Trophoblast cell (in vitro differentiated cells and primary cell): ENCODE results near the gene IGFBPL1.

Experiments
- DNase-seq, 2 donors: peaks; one replicate each; pipeline ENCODE4 v3.0.0-alpha.2; 2016
- H2AFZ ChIP-seq: 2 replicates; pipeline ENCODE4 v1.6.1; 2013; ENCODE audit warnings: low read length, moderate library complexity, mild to moderate bottlenecking; ENCODE audit not compliant: insufficient read depth, poor library complexity
- H2AK5ac ChIP-seq: 2 replicates; pipeline ENCODE4 v1.6.1; 2013; ENCODE audit warnings: mild to moderate bottlenecking, low read length
- H2BK120ac ChIP-seq: 2 replicates; pipeline ENCODE4 v1.6.1; 2013; ENCODE audit warnings: low read length, mild to moderate bottlenecking, moderate library complexity; ENCODE audit not compliant: insufficient read depth, poor library complexity
- H2BK12ac ChIP-seq: 2 replicates; pipeline ENCODE4 v1.6.1; 2013; ENCODE audit warnings: mild to moderate bottlenecking, low read length, moderate library complexity
- H2BK5ac ChIP-seq: 2 replicates; pipeline ENCODE4 v1.6.1; 2013; ENCODE audit warnings: low read length, low read depth, moderate library complexity, mild to moderate bottlenecking; ENCODE audit not compliant: poor library complexity
- H3K14ac ChIP-seq: 2 replicates; pipeline ENCODE4 v1.6.1; 2013; ENCODE audit warnings: mild to moderate bottlenecking, low read length
- H3K18ac ChIP-seq: 2 replicates; pipeline ENCODE4 v1.6.1; 2013; ENCODE audit warnings: mild to moderate bottlenecking, low read length
- H3K23ac ChIP-seq: 2 replicates; pipeline ENCODE4 v1.6.1; 2013; ENCODE audit warnings: low read length
- H3K27ac ChIP-seq: 2 replicates; pipeline ENCODE4 v1.5.1; 2013; ENCODE audit warnings: low read depth, mild to moderate bottlenecking, inconsistent platforms, low read length, moderate library complexity
- H3K27me3 ChIP-seq: 2 replicates; pipeline ENCODE4 v1.6.1; 2013; ENCODE audit warnings: inconsistent platforms, mild to moderate bottlenecking, low read length, moderate library complexity; ENCODE audit not compliant: insufficient read depth
- H3K36me3 ChIP-seq, 2 experiments: 1 replicate in 1 of 2; 2 replicates in 1 of 2; pipeline ENCODE4 v1.6.1; 2013; ENCODE audit warnings: low read length in 2 of 2, mild to moderate bottlenecking in 2 of 2, moderate library complexity in 1 of 2; ENCODE audit not compliant: insufficient read depth in 2 of 2, control insufficient read depth in 1 of 2
- H3K4ac ChIP-seq: 2 replicates; pipeline ENCODE4 v1.6.1; 2013; ENCODE audit warnings: low read depth, mild to moderate bottlenecking, low read length, moderate library complexity
- H3K4me1 ChIP-seq, 2 experiments: 1 replicate in 1 of 2; 2 replicates in 1 of 2; pipeline ENCODE4 v1.6.1; 2013; ENCODE audit warnings: low read length in 2 of 2, mild to moderate bottlenecking in 2 of 2, moderate library complexity in 1 of 2; ENCODE audit not compliant: insufficient read depth in 2 of 2, control insufficient read depth in 1 of 2
- H3K4me2 ChIP-seq: 2 replicates; pipeline ENCODE4 v1.6.1; 2013; ENCODE audit warnings: inconsistent platforms, mild to moderate bottlenecking, low read length, moderate library complexity
- H3K4me3 ChIP-seq: 2 replicates; pipeline ENCODE4 v1.5.1; 2013; ENCODE audit warnings: mild to moderate bottlenecking, low read depth, low read length, inconsistent platforms
- H3K79me1 ChIP-seq: one replicate; pipeline ENCODE4 v1.6.1; 2013; ENCODE audit warnings: low read length
- H3K79me2 ChIP-seq: 2 replicates; pipeline ENCODE4 v1.6.1; 2013; ENCODE audit warnings: low read length, mild to moderate bottlenecking; ENCODE audit not compliant: control insufficient read depth, insufficient read depth, poor library complexity
- H3K9ac ChIP-seq: 2 replicates; pipeline ENCODE4 v1.6.1; 2013; ENCODE audit warnings: mild to moderate bottlenecking, low read length
- H3K9me3 ChIP-seq: 2 replicates; pipeline ENCODE4 v1.6.1; 2013; ENCODE audit warnings: low read depth, mild to moderate bottlenecking, control low read depth, inconsistent platforms, low read length; ENCODE audit not compliant: insufficient read depth
- H4K12ac ChIP-seq: 2 replicates; pipeline ENCODE4 v1.6.1; 2013; ENCODE audit warnings: low read depth, mild to moderate bottlenecking, low read length, moderate library complexity
- H4K8ac ChIP-seq: 2 replicates; pipeline ENCODE4 v1.6.1; 2013; ENCODE audit warnings: low read depth, mild to moderate bottlenecking, low read length, moderate library complexity
- H4K91ac ChIP-seq: one replicate; pipeline ENCODE4 v1.6.1; 2013; ENCODE audit warnings: low read depth, mild to moderate bottlenecking, low read length, moderate library complexity
- WGBS: extraction: QIAGEN DNeasy Blood & Tissue Kit; methylation state at CpG from one replicate; pipeline ENCODE4 v1.1.7; 2013; ENCODE audit warnings: missing lambda C conversion rate; ENCODE audit not compliant: insufficient read length, insufficient coverage; ENCODE audit errors: extremely low coverage; 5-methylcytosine and 5-hydroxymethylcytosine counted together

IGFBPL1 gene

DNA sequence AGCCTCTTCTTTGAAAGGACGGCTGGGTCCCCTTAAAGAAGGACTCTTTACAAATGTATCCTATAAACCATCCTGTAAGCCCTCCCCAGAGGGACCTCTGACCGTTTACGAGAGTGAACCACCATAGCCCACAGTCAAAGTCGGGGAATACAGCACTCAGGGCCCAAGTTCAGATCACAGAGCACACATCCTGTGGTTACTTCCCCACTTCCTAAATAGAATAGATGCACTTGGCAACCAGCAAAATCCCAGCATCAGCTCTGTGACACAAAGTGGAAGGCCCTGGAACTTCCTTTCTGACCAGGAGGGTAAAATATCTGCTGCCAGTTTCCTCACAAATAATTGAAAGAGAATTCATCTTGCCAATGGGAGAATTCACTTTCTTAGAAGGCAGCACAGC lies 6.9 kb upstream of the IGFBPL1 start:
- Histone ChIP-seq H3K79me1 (no peaks in the 10 kb centered on the region), H3K9ac (no peak overlapping the region), H2BK5ac (no peak overlapping the region), H2AK5ac (no peak overlapping the region), H3K4me3 (no peak overlapping the region), H3K23ac (no peak overlapping the region), H3K9me3 (no peaks in the 10 kb centered on the region), H3K4me1 (no peaks in the 10 kb centered on the region), H4K12ac (no peak overlapping the region), H2BK120ac (no peak overlapping the region), H2BK12ac (no peak overlapping the region), H2AFZ (no peak overlapping the region), H3K27me3 (no peaks in the 10 kb centered on the region), H3K36me3 (no peaks in the 10 kb centered on the region), H3K14ac (no peak overlapping the region), H3K4me2 (no peak overlapping the region), H3K4ac (no peak overlapping the region), H4K8ac (no peak overlapping the region), H4K91ac (no peak overlapping the region), H3K18ac (no peak overlapping the region), H3K79me2 (no peaks in the 10 kb centered on the region), H3K27ac (no peak overlapping the region)
- no peak for DNase-seq
- WGBS: no CpG with 5 or more reads among the region's 4 CpGs

GRCh38 chr9:38428062-38428461 lies 3.8 kb upstream of the IGFBPL1 start:
- Histone ChIP-seq H3K36me3 (no peaks in the 10 kb centered on the region), H3K4me1 (peaks cover 0 to 13% of the 10 kb centered on the region in 2 experiments), H3K4me2 (no peak overlapping the region), H3K27ac (no peak overlapping the region), H3K4ac (no peak overlapping the region), H2BK12ac (no peak overlapping the region), H4K8ac (no peak overlapping the region), H3K14ac (no peak overlapping the region), H3K9ac (no peak overlapping the region), H3K18ac (no peak overlapping the region), H4K12ac (no peak overlapping the region), H3K23ac (no peak overlapping the region), H3K27me3 (peaks cover 5% of the 10 kb centered on the region), H3K4me3 (no peak overlapping the region), H3K79me2 (peaks cover 2% of the 10 kb centered on the region), H2BK120ac (no peak overlapping the region), H2BK5ac (no peak overlapping the region), H2AK5ac (no peak overlapping the region), H3K9me3 (peaks cover 3% of the 10 kb centered on the region), H2AFZ (no peak overlapping the region), H4K91ac (no peak overlapping the region), H3K79me1 (peaks cover 2% of the 10 kb centered on the region)
- no CpG with 5 or more reads among the region's 1 CpG for WGBS
- no peak for DNase-seq

- Histone ChIP-seq H2BK120ac (no peak overlapping the region), H3K79me1 (peaks cover 6% of the 10 kb centered on the region), H3K4me2 (no peak overlapping the region), H4K91ac (no peak overlapping the region), H2BK5ac (no peak overlapping the region), H4K12ac (no peak overlapping the region), H2BK12ac (no peak overlapping the region), H3K14ac (no peak overlapping the region), H2AK5ac (no peak overlapping the region), H3K4me3 (no peak overlapping the region), H3K9ac (no peak overlapping the region), H4K8ac (no peak overlapping the region), H3K27me3 (peaks cover 5% of the 10 kb centered on the region), H3K9me3 (peaks cover 3% of the 10 kb centered on the region), H3K18ac (no peak overlapping the region), H3K79me2 (peaks cover 2% of the 10 kb centered on the region), H3K4me1 (peaks cover 8 to 28% of the 10 kb centered on the region in 2 experiments), H3K27ac (no peak overlapping the region), H3K4ac (no peak overlapping the region), H3K36me3 (no peaks in the 10 kb centered on the region), H3K23ac (no peak overlapping the region), H2AFZ (no peak overlapping the region)
- DNase-seq: no peak
- no CpG with 5 or more reads among the region's 4 CpGs for WGBS
Observed at GRCh38 chr9:38424918-38425317, 664 bp upstream of the IGFBPL1 start.

DNA sequence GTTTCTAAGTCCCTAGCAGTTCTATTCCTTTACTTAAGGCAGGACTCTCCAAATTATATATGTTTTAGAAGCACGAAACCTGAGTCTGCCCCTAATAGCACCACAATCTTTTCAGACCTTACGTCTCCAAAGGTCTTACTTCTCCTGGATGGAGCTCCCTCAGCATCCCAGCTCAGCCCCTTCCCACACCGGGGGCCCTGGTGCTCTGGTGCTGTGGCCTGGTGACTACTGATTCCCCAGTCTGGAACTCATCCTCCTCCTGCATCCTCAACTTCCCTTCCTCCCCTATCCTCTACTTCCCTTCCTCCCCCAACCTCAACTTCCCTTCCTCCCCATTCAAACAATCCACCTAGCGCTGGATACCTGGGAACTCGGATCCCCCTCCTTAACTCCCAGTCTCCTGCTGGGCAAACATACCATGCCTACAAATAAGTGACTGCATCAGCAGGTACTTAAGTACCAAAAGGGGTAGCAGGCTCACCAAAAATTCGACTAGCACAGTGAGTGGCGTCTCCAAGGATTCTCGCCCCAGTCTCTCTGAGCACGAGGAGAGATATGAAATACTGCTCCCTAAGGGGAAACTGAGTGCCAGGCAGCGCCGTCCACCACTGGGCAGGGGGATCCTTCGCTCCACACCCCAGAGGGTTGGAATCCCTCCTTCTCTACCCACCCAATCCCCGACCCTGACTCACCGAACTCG lies 831 bp downstream of the IGFBPL1 start:
- Histone ChIP-seq H2AFZ (peak overlapping the region; percentile 81), H2BK120ac (no peak overlapping the region), H2BK5ac (no peak overlapping the region), H2AK5ac (peak overlapping the region; percentile 39), H3K79me2 (peaks cover 2% of the 10 kb centered on the region), H3K14ac (no peak overlapping the region), H3K4me1 (peaks cover 8 to 28% of the 10 kb centered on the region in 2 experiments), H4K8ac (no peak overlapping the region), H2BK12ac (peak overlapping the region; percentile 15), H3K4me2 (peak overlapping the region; percentile 96), H3K9ac (peak overlapping the region; percentile 29), H3K9me3 (peaks cover 3% of the 10 kb centered on the region), H3K4ac (no peak overlapping the region), H3K36me3 (no peaks in the 10 kb centered on the region), H3K27ac (no peak overlapping the region), H4K91ac (peak overlapping the region; percentile 45), H3K23ac (no peak overlapping the region), H3K18ac (no peak overlapping the region), H4K12ac (no peak overlapping the region), H3K4me3 (peak overlapping the region; percentile 76), H3K27me3 (peaks cover 5% of the 10 kb centered on the region), H3K79me1 (peaks cover 6% of the 10 kb centered on the region)
- 100% methylated on average over 1 of the region's 15 CpGs for WGBS
- no peak for DNase-seq
